CD14-positive monocyte (primary cell): ENCODE data around the gene SLC2A6. TPM values are rescaled to one million over a fixed set of nuclear protein-coding genes. Genes with fewer than 3 reads are reported as not detected.

Source experiments
- DNase-seq, 3 donors: peaks; one replicate each; pipeline ENCODE4 v3.0.0-alpha.2; 2011 to 2022
- H2AFZ ChIP-seq: 2 replicates; pipeline ENCODE4 v1.6.0; 2012; ENCODE audit warnings: mild to moderate bottlenecking, low read depth, low read length, inconsistent platforms; ENCODE audit not compliant: insufficient read depth, poor library complexity, severe bottlenecking
- H3K27ac ChIP-seq, 2 donors: 1 replicate in 1 of 2; 2 replicates in 1 of 2; pipeline ENCODE4 v1.5.1; 2012 to 2013; ENCODE audit warnings: low read length in 2 of 2, control low read depth in 1 of 2, inconsistent platforms in 1 of 2, low read depth in 1 of 2, mild to moderate bottlenecking in 1 of 2
- H3K27me3 ChIP-seq, 2 donors: one replicate each; pipeline versions ENCODE4 v1.6.0 to v1.6.1; 2011 to 2013; ENCODE audit warnings: low read length in 2 of 2; ENCODE audit not compliant: control insufficient read depth in 2 of 2, insufficient read depth in 2 of 2
- H3K36me3 ChIP-seq, 2 donors: replicated peaks in 1 of 2; 1 replicate in 1 of 2; 2 replicates in 1 of 2; pipeline versions ENCODE4 v1.5.1 to v1.6.1; 2012 to 2013; ENCODE audit warnings: low read length in 2 of 2, control low read depth in 1 of 2, inconsistent platforms in 1 of 2, mild to moderate bottlenecking in 1 of 2; ENCODE audit not compliant: insufficient read depth in 2 of 2, control insufficient read depth in 1 of 2
- H3K4me1 ChIP-seq, 2 donors: 1 replicate in 1 of 2; 2 replicates in 1 of 2; pipeline versions ENCODE4 v1.5.1 to v1.6.1; 2012 to 2013; ENCODE audit warnings: low read length in 2 of 2, control low read depth in 1 of 2, inconsistent platforms in 1 of 2, mild to moderate bottlenecking in 1 of 2, moderate library complexity in 1 of 2; ENCODE audit not compliant: insufficient read depth in 2 of 2, control insufficient read depth in 1 of 2
- H3K4me2 ChIP-seq: replicated peaks from 2 replicates; pipeline ENCODE3; 2012; ENCODE audit warnings: low read length, moderate library complexity, mild to moderate bottlenecking; ENCODE audit not compliant: poor library complexity, severe bottlenecking; ENCODE audit errors: extremely low read depth
- H3K4me3 ChIP-seq, 3 experiments: fragments of 200-600 bp in 1 of 3; sonication (generic) in 1 of 3; replicated peaks in 1 of 3; 1 replicate in 2 of 3; 2 replicates in 1 of 3; pipeline ENCODE4 v1.5.1; 2011 to 2013; ENCODE audit warnings: low read length in 3 of 3, mild to moderate bottlenecking in 3 of 3, control low read depth in 2 of 3, low read depth in 2 of 3, inconsistent platforms in 1 of 3, moderate library complexity in 1 of 3
- H3K79me2 ChIP-seq: 2 replicates; pipeline ENCODE4 v1.6.0; 2012; ENCODE audit warnings: mild to moderate bottlenecking, control low read depth, inconsistent platforms, low read length, moderate library complexity; ENCODE audit not compliant: insufficient read depth
- H3K9ac ChIP-seq: 2 replicates; pipeline ENCODE4 v1.6.0; 2017; ENCODE audit warnings: low read length, mild to moderate bottlenecking; ENCODE audit not compliant: insufficient read depth, poor library complexity, severe bottlenecking
- H3K9me3 ChIP-seq, 2 donors: replicated peaks in 1 of 2; 1 replicate in 1 of 2; 2 replicates in 1 of 2; pipeline versions ENCODE4 v1.5.1 to v1.6.1; 2012 to 2013; ENCODE audit warnings: low read length in 2 of 2, control low read depth in 1 of 2; ENCODE audit not compliant: control insufficient read depth in 1 of 2, insufficient read depth in 1 of 2
- H4K20me1 ChIP-seq: 2 replicates; pipeline ENCODE4 v1.6.0; 2012; ENCODE audit warnings: mild to moderate bottlenecking, low read length, control low read depth, moderate library complexity; ENCODE audit not compliant: insufficient read depth
- H3K27ac Mint-ChIP-seq, 7 donors: one replicate each; pipeline ENCODE4 v1.8.0; 2020; ENCODE audit warnings: mild to moderate bottlenecking in 7 of 7, mixed read lengths in 7 of 7, moderate library complexity in 6 of 7, inconsistent platforms in 2 of 7
- H3K27me3 Mint-ChIP-seq, 3 donors: one replicate each; pipeline ENCODE4 v1.8.0; 2021 to 2022; ENCODE audit warnings: low read depth in 3 of 3, mild to moderate bottlenecking in 3 of 3, mixed read lengths in 3 of 3, moderate library complexity in 3 of 3, inconsistent platforms in 1 of 3
- H3K36me3 Mint-ChIP-seq, 2 donors: one replicate each; pipeline ENCODE4 v1.8.0; 2020; ENCODE audit warnings: mixed read lengths in 2 of 2, inconsistent platforms in 1 of 2, mild to moderate bottlenecking in 1 of 2
- H3K4me1 Mint-ChIP-seq: one replicate; pipeline ENCODE4 v1.8.0; 2020; ENCODE audit warnings: mild to moderate bottlenecking, mixed read lengths
- H3K4me3 Mint-ChIP-seq, 2 donors: one replicate each; pipeline ENCODE4 v1.8.0; 2020; ENCODE audit warnings: mild to moderate bottlenecking in 2 of 2, mixed read lengths in 2 of 2, moderate library complexity in 1 of 2
- H3K9me3 Mint-ChIP-seq, 7 donors: one replicate each; pipeline ENCODE4 v1.8.0; 2020 to 2022; ENCODE audit warnings: mixed read lengths in 7 of 7, mild to moderate bottlenecking in 6 of 7, moderate library complexity in 6 of 7, inconsistent platforms in 2 of 7
- CTCF ChIP-seq: fragments of 200-600 bp; IDR thresholded peaks from one replicate; pipeline ENCODE4 v1.8.0; 2022; ENCODE audit warnings: antibody characterized with exemption, mild to moderate bottlenecking
- WGBS: methylation state at CpG from one replicate; pipeline ENCODE4 v1.1.5; 2013; ENCODE audit warnings: missing lambda C conversion rate; ENCODE audit not compliant: insufficient coverage; 5-methylcytosine and 5-hydroxymethylcytosine counted together
- intact Hi-C, 2 donors: fragments of 100-400 bp; cut with micrococcal nuclease; formaldehyde crosslinking; loops; one replicate each; pipeline versions ENCODE4 v1.15.0 to v1.15.1; 2023
- polyA plus RNA-seq, 3 donors: library from polyadenylated mRNA; depleted of rRNA in 1 of 3; unstranded in 2 of 3; stranded (reverse) in 1 of 3; fragments of 300-500 nt in 2 of 3; fragments of >200 nt in 1 of 3; fragmentation: Illumina TruSeq in 2 of 3; gene quantifications; 1 replicate in 2 of 3; 2 replicates in 1 of 3; pipeline ENCODE4 v1.2.3, GENCODE V29; 2012 to 2021

SLC2A6 gene
- polyA plus RNA-seq, 3 donors = 43.2 to 127 (median 60.4) TPM

GRCh38 chr9:133454325-133454724 is 24.6 kb downstream of the SLC2A6 start:
- no peak for TF ChIP-seq CTCF
- no peaks in the 10 kb centered on the region for H3K9me3 ChIP-seq
- 91% methylated on average over 19 of the region's 19 CpGs for WGBS
- no peak overlapping the region for H2AFZ ChIP-seq
- no peak overlapping the region for H3K9ac ChIP-seq
- H3K9me3 Mint-ChIP-seq = peaks cover 0 to 1% (median 0%) of the 10 kb centered on the region in 7 donors
- H3K27me3 Mint-ChIP-seq = peaks cover 7 to 16% (median 9%) of the 10 kb centered on the region in 3 donors
- H3K4me1 ChIP-seq = peaks cover 9% of the 10 kb centered on the region in 2 donors
- intact Hi-C loops = loop anchor here in 1 of 2 donors (10.0 kb wide), 1 partner anchor 570 kb away; the partner anchor contains the start of gene BRD3OS
- no peak for DNase-seq
- no peak overlapping the region for H3K4me3 Mint-ChIP-seq
- no peak overlapping the region for H3K27ac ChIP-seq
- H3K4me3 ChIP-seq = no peak overlapping the region
- no peaks in the 10 kb centered on the region for H3K36me3 ChIP-seq
- no peaks in the 10 kb centered on the region for H4K20me1 ChIP-seq
- no peaks in the 10 kb centered on the region for H3K79me2 ChIP-seq
- H3K27me3 ChIP-seq = peaks cover 0 to 4% of the 10 kb centered on the region in 2 donors
- peaks cover 9% of the 10 kb centered on the region for H3K4me1 Mint-ChIP-seq
- no peak overlapping the region for H3K4me2 ChIP-seq
- no peak overlapping the region for H3K27ac Mint-ChIP-seq
- no peaks in the 10 kb centered on the region for H3K36me3 Mint-ChIP-seq

- no peak for TF ChIP-seq CTCF
- Histone ChIP-seq H3K4me2 (no peak overlapping the region), H3K9me3 (no peaks in the 10 kb centered on the region), H3K27me3 (peaks cover 0 to under 1% of the 10 kb centered on the region in 2 donors), H3K36me3 (no peaks in the 10 kb centered on the region), H3K79me2 (no peaks in the 10 kb centered on the region), H3K9ac (no peak overlapping the region), H2AFZ (no peak overlapping the region), H4K20me1 (no peaks in the 10 kb centered on the region), H3K4me1 (peaks cover 2% of the 10 kb centered on the region in 2 donors), H3K4me3 (no peak overlapping the region), H3K27ac (no peak overlapping the region)
- Mint-ChIP-seq H3K9me3 (peaks cover 0 to 1% (median 0%) of the 10 kb centered on the region in 7 donors), H3K36me3 (no peaks in the 10 kb centered on the region), H3K27me3 (peaks cover 7 to 12% (median 9%) of the 10 kb centered on the region in 3 donors), H3K4me1 (peaks cover 3% of the 10 kb centered on the region), H3K27ac (peak overlapping the region in 1 of 7 donors; percentile 32), H3K4me3 (no peak overlapping the region)
- WGBS = 85% methylated on average over 10 of the region's 11 CpGs
- no peak for DNase-seq
- intact Hi-C loops = loop anchor here in 1 of 2 donors (10.0 kb wide), 1 partner anchor 571 kb away; the partner anchor contains the start of gene BRD3OS
These were observed 25.2 kb downstream of the SLC2A6 start for GRCh38 chr9:133453651-133454050.
